CD4-positive, alpha-beta memory T cell (primary cell): ENCODE results near the gene CAB39. TPM values are rescaled to one million over a fixed set of nuclear protein-coding genes. Genes with fewer than 3 reads are reported as not detected.
"Not testable (repeated sequence)": the region's sequence is repeated elsewhere in the genome, so short reads cannot be mapped to it uniquely, and the experiment has no call there.

Experiments used
- CTCF ChIA-PET: fragments of 350-600 bp; sonication (Branson Sonifier 250); formaldehyde crosslinking; loops from one replicate; lab custom pipeline; 2021; ENCODE audit warnings: inconsistent platforms; ENCODE audit not compliant: partially characterized antibody; lab: Charles Lee
- POLR2A ChIA-PET: fragments of 350-600 bp; sonication (Branson Sonifier 250); formaldehyde crosslinking; loops from one replicate; lab custom pipeline; 2021; ENCODE audit not compliant: partially characterized antibody; lab: Charles Lee
- DNase-seq, 5 donors: peaks; one replicate each; pipeline versions ENCODE4 v3.0.0 to v3.0.0-alpha.2; 2020 to 2022; ENCODE audit warnings: mixed read lengths in 1 of 5
- H3K27ac ChIP-seq: one replicate; pipeline ENCODE4 v1.7.0; 2013; ENCODE audit warnings: low read depth, low read length
- H3K27me3 ChIP-seq: 2 replicates; pipeline ENCODE4 v1.7.0; 2013; ENCODE audit warnings: mild to moderate bottlenecking, low read length, moderate library complexity; ENCODE audit not compliant: insufficient read depth
- H3K36me3 ChIP-seq: 2 replicates; pipeline ENCODE4 v1.7.0; 2013; ENCODE audit warnings: mild to moderate bottlenecking, low read length, moderate library complexity; ENCODE audit not compliant: insufficient read depth
- H3K4me1 ChIP-seq: 2 replicates; pipeline ENCODE4 v1.7.0; 2013; ENCODE audit warnings: mild to moderate bottlenecking, low read length, moderate library complexity; ENCODE audit not compliant: insufficient read depth
- H3K4me3 ChIP-seq, 2 donors: one replicate each; pipeline ENCODE4 v1.7.0; 2013; ENCODE audit warnings: low read length in 2 of 2, mild to moderate bottlenecking in 1 of 2
- H3K9me3 ChIP-seq, 2 donors: one replicate each; pipeline ENCODE4 v1.7.0; 2013; ENCODE audit warnings: low read length in 2 of 2, control low read depth in 1 of 2; ENCODE audit not compliant: control insufficient read depth in 1 of 2
- H3K27ac Mint-ChIP-seq, 7 donors: one replicate each; pipeline ENCODE4 v1.8.0; 2020 to 2021; ENCODE audit warnings: mixed read lengths in 7 of 7, mild to moderate bottlenecking in 6 of 7, inconsistent platforms in 3 of 7, moderate library complexity in 3 of 7
- H3K27me3 Mint-ChIP-seq, 2 donors: one replicate each; pipeline ENCODE4 v1.8.0; 2020 to 2021; ENCODE audit warnings: mixed read lengths in 2 of 2
- H3K36me3 Mint-ChIP-seq, 2 donors: one replicate each; pipeline ENCODE4 v1.8.0; 2020 to 2021; ENCODE audit warnings: mixed read lengths in 2 of 2, inconsistent platforms in 1 of 2, mild to moderate bottlenecking in 1 of 2
- H3K4me1 Mint-ChIP-seq, 4 donors: one replicate each; pipeline ENCODE4 v1.8.0; 2020 to 2021; ENCODE audit warnings: mixed read lengths in 4 of 4, mild to moderate bottlenecking in 1 of 4
- H3K4me3 Mint-ChIP-seq, 8 donors: one replicate each; pipeline ENCODE4 v1.8.0; 2020 to 2021; ENCODE audit warnings: mixed read lengths in 8 of 8, mild to moderate bottlenecking in 7 of 8, moderate library complexity in 6 of 8, inconsistent platforms in 3 of 8
- H3K9me3 Mint-ChIP-seq, 8 donors: one replicate each; pipeline ENCODE4 v1.8.0; 2020 to 2021; ENCODE audit warnings: mixed read lengths in 8 of 8, mild to moderate bottlenecking in 5 of 8, inconsistent platforms in 3 of 8, moderate library complexity in 1 of 8
- intact Hi-C: fragments of 100-400 bp; cut with micrococcal nuclease; formaldehyde crosslinking; loops from one replicate; pipeline ENCODE4 v1.15.1; 2023
- polyA plus RNA-seq, 2 donors: library from polyadenylated mRNA; unstranded; fragments of 300-500 nt; fragmentation: Illumina TruSeq; gene quantifications; one replicate each; pipeline ENCODE4 v1.2.3, GENCODE V29; 2021
- total RNA-seq, 2 experiments: library from RNA; stranded (reverse); gene quantifications; one replicate each; pipeline ENCODE4 v1.2.3, GENCODE V29; 2021

CAB39 gene
- total and polyA plus RNA-seq, 4 experiments from 2014 or later = 80.8 to 115 (median 100) TPM

- intact Hi-C loops, DNase-seq, H3K4me1 ChIP-seq, POLR2A ChIA-PET, H3K4me3 ChIP-seq, H3K27me3 Mint-ChIP-seq, H3K36me3 Mint-ChIP-seq, H3K36me3 ChIP-seq, H3K4me3 Mint-ChIP-seq, H3K27ac ChIP-seq, H3K27me3 ChIP-seq, H3K27ac Mint-ChIP-seq, H3K9me3 ChIP-seq: not testable (repeated sequence)
- Mint-ChIP-seq H3K9me3 (peaks cover 0 to 19% (median 9%) of the 10 kb centered on the region in 8 donors), H3K4me1 (peaks cover 6 to 16% (median 8%) of the 10 kb centered on the region in 4 donors)
- CTCF ChIA-PET = interaction anchor here (1.6 kb wide), 1 partner anchor 14 kb away, joined by 3 read pairs; the partner anchor contains the start of gene CAB39
Observed at GRCh38 chr2:230698753-230699152, 13.9 kb upstream of the CAB39 start.

DNA sequence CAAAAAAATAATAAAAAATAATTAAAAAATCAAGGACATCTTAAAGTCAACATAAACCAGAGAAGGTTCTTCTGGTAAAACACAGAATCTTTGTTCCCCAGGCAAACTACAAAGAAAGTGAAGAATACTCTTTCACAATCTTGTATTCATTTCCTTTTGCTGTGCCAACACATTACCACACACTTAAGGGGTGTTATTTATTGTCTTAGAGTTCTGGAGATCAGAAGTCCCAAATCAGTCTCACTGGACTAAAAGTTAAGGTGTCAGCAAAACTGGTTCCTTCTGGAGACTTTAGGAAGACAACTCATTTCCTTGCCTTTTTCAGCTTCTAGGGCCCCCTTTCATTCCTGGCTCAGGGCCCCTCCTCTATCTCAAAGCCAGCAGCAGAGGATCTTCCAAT is 12.2 kb upstream of the CAB39 start:
- DNase-seq = no peak
- CTCF ChIA-PET = interaction anchor here (0.9 to 1.4 kb wide), 3 partner anchors 9 to 98 kb away, joined by 3 to 5 read pairs (median 4); partner anchors contain the start of gene CAB39
- no peak overlapping the region for H3K27ac ChIP-seq

GRCh38 chr2:230701308-230701707 is 11.3 kb upstream of the CAB39 start:
- DNase-seq = no peak
- intact Hi-C loops = no loop called here
- H3K9me3 Mint-ChIP-seq = peaks cover 0 to 22% (median 11%) of the 10 kb centered on the region in 8 donors
- no peak overlapping the region for H3K27ac Mint-ChIP-seq
- POLR2A ChIA-PET = interaction anchor here (0.9 kb wide), 1 partner anchor 93 kb away, joined by 4 read pairs; no protein-coding TSS in a partner anchor
- CTCF ChIA-PET = interaction anchor here (0.8 to 1.4 kb wide), 2 partner anchors 13 to 97 kb away, joined by 3 to 4 read pairs; no protein-coding TSS in a partner anchor
- H3K4me1 ChIP-seq = no peaks in the 10 kb centered on the region
- no peak overlapping the region for H3K4me3 ChIP-seq
- no peak overlapping the region for H3K4me3 Mint-ChIP-seq
- no peaks in the 10 kb centered on the region for H3K27me3 Mint-ChIP-seq
- peaks cover 5 to 8% of the 10 kb centered on the region in 2 donors for H3K36me3 Mint-ChIP-seq
- no peaks in the 10 kb centered on the region for H3K9me3 ChIP-seq
- no peaks in the 10 kb centered on the region for H3K36me3 ChIP-seq
- H3K27me3 ChIP-seq = no peaks in the 10 kb centered on the region
- no peak overlapping the region for H3K27ac ChIP-seq
- H3K4me1 Mint-ChIP-seq = peaks cover 0 to 14% (median 5%) of the 10 kb centered on the region in 4 donors

More for the DNA sequence above, 12.2 kb upstream of the CAB39 start:
- Mint-ChIP-seq H3K4me1 (peaks cover 0 to 10% (median 5%) of the 10 kb centered on the region in 4 donors), H3K4me3 (no peak overlapping the region), H3K9me3 (peaks cover 0 to 22% (median 11%) of the 10 kb centered on the region in 8 donors), H3K36me3 (peaks cover 5 to 8% of the 10 kb centered on the region in 2 donors), H3K27ac (no peak overlapping the region), H3K27me3 (no peaks in the 10 kb centered on the region)
- Histone ChIP-seq H3K36me3 (no peaks in the 10 kb centered on the region), H3K9me3 (no peaks in the 10 kb centered on the region), H3K4me1 (no peaks in the 10 kb centered on the region), H3K4me3 (no peak overlapping the region), H3K27me3 (no peaks in the 10 kb centered on the region)
- POLR2A ChIA-PET = interaction anchor here (0.9 kb wide), 1 partner anchor 93 kb away, joined by 4 read pairs; no protein-coding TSS in a partner anchor
- intact Hi-C loops = no loop called here

DNA sequence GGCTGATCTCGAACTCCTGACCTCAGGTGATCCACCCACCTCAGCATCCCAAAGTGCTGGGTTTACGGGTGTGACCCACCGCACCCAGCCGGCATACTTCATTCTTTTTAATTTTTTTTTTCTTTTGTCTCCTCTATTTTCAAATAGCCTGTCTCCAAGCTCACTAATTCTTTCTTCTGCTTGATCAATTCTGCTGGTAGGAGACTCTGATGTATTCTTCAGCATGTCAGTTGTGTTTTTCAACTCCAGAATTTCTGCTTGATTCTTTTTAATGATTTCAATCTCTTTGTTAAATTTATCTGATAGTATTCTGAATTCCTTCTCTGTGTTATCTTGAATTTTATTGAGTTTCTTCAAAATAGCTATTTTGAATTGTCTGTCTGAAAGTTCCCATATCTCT is 10.2 kb upstream of the CAB39 start:
- CTCF ChIA-PET, H3K4me3 ChIP-seq, H3K9me3 ChIP-seq, H3K4me3 Mint-ChIP-seq, H3K36me3 ChIP-seq, DNase-seq, H3K27me3 Mint-ChIP-seq, intact Hi-C loops, H3K27me3 ChIP-seq, H3K36me3 Mint-ChIP-seq, POLR2A ChIA-PET, H3K27ac ChIP-seq, H3K4me1 ChIP-seq: not testable (repeated sequence)
- Mint-ChIP-seq H3K27ac (peak overlapping the region in 1 of 7 donors; percentile 75), H3K9me3 (peaks cover 0 to 22% (median 11%) of the 10 kb centered on the region in 8 donors), H3K4me1 (peaks cover 3 to 11% (median 7%) of the 10 kb centered on the region in 4 donors)

- Histone ChIP-seq H3K9me3 (no peaks in the 10 kb centered on the region), H3K4me3 (no peak overlapping the region), H3K27ac (no peak overlapping the region), H3K36me3 (no peaks in the 10 kb centered on the region), H3K4me1 (no peaks in the 10 kb centered on the region), H3K27me3 (no peaks in the 10 kb centered on the region)
- Mint-ChIP-seq H3K4me3 (no peak overlapping the region), H3K36me3 (peaks cover 5 to 8% of the 10 kb centered on the region in 2 donors), H3K27ac (no peak overlapping the region), H3K27me3 (no peaks in the 10 kb centered on the region), H3K9me3 (peaks cover 0 to 22% (median 11%) of the 10 kb centered on the region in 8 donors), H3K4me1 (peaks cover 3 to 14% (median 10%) of the 10 kb centered on the region in 4 donors)
- ChIA-PET CTCF (interaction anchor here (0.9 kb wide), 1 partner anchor 152 kb away, joined by 3 read pairs; no protein-coding TSS in a partner anchor), POLR2A (interaction anchor here (1.6 kb wide), 1 partner anchor 11 kb away, joined by 3 read pairs; no protein-coding TSS in a partner anchor)
- intact Hi-C loops = no loop called here
- no peak for DNase-seq
Observed at GRCh38 chr2:230703514-230703913, 9.1 kb upstream of the CAB39 start.

DNA sequence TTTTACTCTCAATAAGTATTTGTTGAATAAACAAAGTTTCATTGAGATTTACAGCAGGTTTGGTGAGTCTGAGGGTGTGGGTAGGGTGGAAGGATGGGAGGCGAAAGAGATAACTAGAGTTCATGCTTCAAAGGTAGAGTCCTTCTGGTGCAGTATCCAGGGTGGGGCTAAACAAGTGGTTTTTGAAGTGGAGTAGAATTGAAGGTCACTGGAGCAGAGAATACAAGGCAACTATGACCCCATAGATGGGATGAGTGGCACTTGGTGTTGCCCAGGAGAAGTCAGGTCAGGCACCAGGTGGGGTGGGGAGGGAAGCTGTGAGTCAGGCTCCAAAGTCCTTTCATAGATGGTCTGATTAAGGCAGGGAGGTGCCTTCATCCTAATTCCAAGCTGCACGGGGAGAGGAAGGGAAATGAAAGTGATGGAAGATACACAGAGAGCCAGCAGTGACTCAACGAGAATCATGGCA is 6.6 kb upstream of the CAB39 start:
- Histone ChIP-seq H3K4me1 (no peaks in the 10 kb centered on the region), H3K27ac (no peak overlapping the region), H3K27me3 (no peaks in the 10 kb centered on the region), H3K36me3 (no peaks in the 10 kb centered on the region), H3K4me3 (no peak overlapping the region), H3K9me3 (no peaks in the 10 kb centered on the region)
- Mint-ChIP-seq H3K4me1 (peaks cover 3 to 13% (median 6%) of the 10 kb centered on the region in 4 donors), H3K4me3 (no peak overlapping the region), H3K27ac (peak overlapping the region in 1 of 7 donors; percentile 10), H3K27me3 (no peaks in the 10 kb centered on the region), H3K36me3 (peaks cover 5 to 8% of the 10 kb centered on the region in 2 donors), H3K9me3 (peaks cover 0 to 22% (median 11%) of the 10 kb centered on the region in 8 donors)
- intact Hi-C loops = no loop called here
- ChIA-PET POLR2A (no interaction called here), CTCF (interaction anchor here (1.8 kb wide), 1 partner anchor 16 kb away, joined by 5 read pairs; no protein-coding TSS in a partner anchor)
- no peak for DNase-seq

- peaks cover 1 to 22% (median 6%) of the 10 kb centered on the region in 4 donors for H3K4me1 Mint-ChIP-seq
Observed at GRCh38 chr2:230706966-230707365, 5.7 kb upstream of the CAB39 start.

More at GRCh38 chr2:230706966-230707365, 5.7 kb upstream of the CAB39 start:
- no peak overlapping the region for H3K27ac ChIP-seq
- Mint-ChIP-seq H3K27me3 (no peaks in the 10 kb centered on the region), H3K36me3 (peaks cover 3 to 8% of the 10 kb centered on the region in 2 donors), H3K27ac (no peak overlapping the region), H3K9me3 (peaks cover 0 to 17% (median 10%) of the 10 kb centered on the region in 8 donors), H3K4me3 (no peak overlapping the region)
- ChIA-PET POLR2A (no interaction called here), CTCF (interaction anchor here (0.6 to 1.8 kb wide), 3 partner anchors 15 to 42 kb away, joined by 3 to 5 read pairs (median 3); no protein-coding TSS in a partner anchor)
- no peaks in the 10 kb centered on the region for H3K36me3 ChIP-seq
- H3K4me3 ChIP-seq = no peak overlapping the region
- DNase-seq = no peak
- intact Hi-C loops = no loop called here
- peaks cover 1% of the 10 kb centered on the region for H3K4me1 ChIP-seq
- H3K9me3 ChIP-seq = no peaks in the 10 kb centered on the region
- H3K27me3 ChIP-seq = no peaks in the 10 kb centered on the region
